Activated CD4-positive, alpha-beta T cell treated with anti-CD3 and anti-CD28 coated beads for 4 hours (primary cell): ENCODE measurements around the gene SELL.
"Not testable (repeated sequence)": the region's sequence is repeated elsewhere in the genome, so short reads cannot be mapped to it uniquely, and the experiment has no call there.

Source experiments
- DNase-seq, 2 donors: peaks; one replicate each; pipeline ENCODE4 v3.0.0-alpha.2; 2020

SELL gene

DNA sequence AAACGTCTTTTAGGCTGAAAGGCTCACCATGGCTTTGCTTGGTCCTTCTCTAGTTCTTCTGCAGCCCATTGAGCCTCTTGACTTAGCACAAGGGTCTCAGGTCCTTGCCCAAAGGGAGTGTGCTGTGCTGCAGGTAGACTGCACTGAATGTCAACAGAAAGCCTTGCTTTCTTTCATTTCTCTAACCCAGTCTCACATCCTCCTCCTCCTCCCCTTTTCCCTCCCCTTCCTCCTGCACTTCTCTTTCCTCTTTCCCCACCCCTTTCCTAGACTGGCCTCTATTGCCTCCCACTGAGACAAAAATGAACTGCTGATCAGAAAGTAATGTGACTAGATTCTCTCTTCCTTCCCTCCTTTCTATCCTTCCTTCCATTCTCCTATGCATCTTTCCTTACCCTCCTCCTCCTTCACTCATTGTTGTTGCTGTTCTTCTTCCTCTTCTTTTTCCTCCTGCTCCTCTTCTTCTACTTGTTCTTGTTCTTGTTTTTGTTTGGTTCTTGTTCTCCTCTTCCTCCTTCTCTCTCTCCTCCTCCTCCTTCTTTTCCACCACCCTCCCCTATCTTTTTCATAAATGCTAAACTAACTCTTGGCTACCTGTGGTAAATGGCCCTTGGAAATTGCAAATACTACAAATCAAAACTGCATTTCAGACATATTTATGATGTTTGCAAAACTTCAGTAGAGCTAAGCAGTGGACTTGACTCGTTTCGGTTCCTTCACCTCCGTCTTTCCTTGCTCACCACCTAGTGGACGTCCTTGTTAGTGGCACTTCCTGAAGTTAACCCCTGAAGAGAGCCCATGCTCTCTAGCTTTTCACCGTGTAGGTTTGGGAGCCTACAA, at the start of gene SELL:
Gene SELL (minus strand): TSS at position 152 of the 840 bp plus-strand sequence. CDS start 122 bp downstream, at position 30.
- peak; percentile 69 to 83 for DNase-seq

DNA sequence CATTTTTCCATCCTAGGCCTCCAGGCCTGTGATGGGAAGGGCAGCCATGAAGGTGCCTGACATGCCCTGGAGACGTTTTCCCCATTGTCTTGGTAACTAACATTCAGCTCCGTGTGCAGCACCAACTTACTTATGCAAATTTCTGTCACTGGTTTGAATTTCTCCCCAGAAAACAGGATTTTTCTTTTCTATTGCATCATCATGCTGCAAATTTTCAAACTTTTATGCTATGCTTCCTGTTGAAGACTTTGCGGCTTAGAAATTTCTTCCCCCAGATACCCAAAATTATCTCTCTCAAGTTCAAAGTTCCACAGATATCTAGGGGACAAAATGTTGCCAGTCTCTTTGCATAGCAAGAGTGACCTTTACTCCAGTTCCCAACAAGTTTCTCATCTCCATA, 47.6 kb upstream of the SELL start:
- no peak for DNase-seq

DNA sequence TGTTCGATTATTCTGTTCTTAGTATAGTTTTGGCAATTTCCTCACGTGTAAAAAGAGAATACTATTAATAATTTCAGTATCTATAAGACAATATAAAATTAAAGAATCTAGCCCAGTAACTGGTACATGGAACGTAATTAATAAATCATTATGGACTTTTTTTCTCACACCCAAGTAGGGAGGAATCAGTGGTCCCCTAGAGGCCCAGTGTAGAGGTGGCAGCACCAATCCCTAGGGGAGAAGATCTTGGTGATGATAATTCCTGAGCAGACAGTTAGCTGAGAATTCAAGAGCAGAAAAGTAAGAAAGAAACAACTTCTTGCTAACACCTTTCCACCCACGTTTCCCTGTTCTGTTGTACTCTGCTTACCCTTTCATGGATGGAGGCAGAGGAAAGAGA, 42.1 kb upstream of the SELL start:
- no peak for DNase-seq

DNA sequence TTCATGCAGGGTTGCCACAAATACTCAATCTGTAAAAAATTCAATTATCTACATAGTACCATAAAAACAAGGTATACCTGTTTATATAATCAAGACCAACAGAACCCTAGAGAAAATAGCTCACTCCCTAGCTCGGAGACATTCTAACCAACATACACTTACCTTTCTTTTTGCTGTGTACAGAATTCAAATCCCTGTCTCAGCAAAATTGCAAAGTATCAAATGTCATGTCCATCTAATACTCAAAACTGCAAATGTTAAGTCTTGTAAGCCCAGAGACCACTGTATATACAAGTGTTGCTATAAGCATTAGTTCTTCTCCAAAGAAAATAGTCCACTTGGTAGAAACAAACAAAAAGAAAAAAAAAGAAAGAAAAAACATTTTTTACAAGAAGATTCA, 38.6 kb upstream of the SELL start:
- DNase-seq = no peak

DNA sequence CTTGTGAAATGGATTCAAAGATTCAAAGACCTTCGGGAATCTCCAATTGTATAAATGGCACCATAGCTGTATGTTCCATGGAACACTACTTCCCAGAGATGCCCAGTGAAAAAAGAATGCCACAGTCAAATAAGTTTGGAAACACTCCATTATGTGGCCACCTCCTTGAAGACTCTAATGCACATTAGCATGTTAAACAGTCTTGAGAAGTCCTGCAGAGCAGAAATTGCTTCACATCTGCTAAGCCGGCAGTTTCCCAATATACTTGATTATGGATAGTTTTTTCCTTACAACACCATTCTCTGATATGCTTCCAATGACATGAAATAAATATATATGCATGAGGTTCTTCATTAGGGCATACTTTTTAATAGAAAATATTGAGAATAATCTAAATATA, 35.1 kb upstream of the SELL start:
- DNase-seq = no peak

DNA sequence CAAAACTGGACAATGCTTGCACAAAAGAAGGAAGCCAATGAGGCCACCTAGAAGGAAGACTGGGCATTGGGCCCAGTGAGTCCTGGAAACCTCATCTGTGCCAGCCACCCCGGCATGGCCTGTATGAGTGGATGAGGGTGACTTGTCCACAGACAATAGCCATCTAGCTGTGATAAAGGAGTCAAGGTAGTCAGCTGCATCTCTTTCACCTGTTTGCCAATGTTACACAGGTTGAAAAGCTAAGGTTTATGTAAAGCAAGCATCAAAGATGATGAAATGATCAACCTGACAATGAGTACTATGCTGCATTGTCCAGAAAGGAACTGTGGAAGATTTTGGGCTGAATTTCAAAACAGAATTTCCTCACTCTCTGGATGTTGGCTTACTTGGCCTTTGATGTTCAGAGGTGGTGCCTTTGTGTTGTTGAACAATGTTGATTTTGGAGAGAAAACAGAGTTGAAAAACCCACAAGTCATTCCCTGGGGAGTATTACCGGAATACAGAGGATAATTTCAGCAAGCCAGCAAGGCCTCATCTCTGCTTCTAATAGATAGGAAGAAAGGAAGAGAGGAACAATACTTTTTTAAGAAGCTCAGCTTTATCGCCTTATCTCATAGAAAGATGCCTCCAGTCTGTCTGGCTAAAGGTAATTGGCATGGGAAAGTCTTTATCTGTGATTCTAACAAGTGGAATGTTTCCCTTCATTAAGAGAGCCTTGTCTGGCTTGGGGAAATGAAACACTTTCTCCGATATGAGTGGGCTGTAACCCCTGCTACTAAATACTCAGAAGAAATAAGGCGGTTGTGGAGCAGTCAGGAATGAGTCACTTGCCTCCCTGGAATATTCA, 33.8 kb upstream of the SELL start:
- DNase-seq = no peak

DNA sequence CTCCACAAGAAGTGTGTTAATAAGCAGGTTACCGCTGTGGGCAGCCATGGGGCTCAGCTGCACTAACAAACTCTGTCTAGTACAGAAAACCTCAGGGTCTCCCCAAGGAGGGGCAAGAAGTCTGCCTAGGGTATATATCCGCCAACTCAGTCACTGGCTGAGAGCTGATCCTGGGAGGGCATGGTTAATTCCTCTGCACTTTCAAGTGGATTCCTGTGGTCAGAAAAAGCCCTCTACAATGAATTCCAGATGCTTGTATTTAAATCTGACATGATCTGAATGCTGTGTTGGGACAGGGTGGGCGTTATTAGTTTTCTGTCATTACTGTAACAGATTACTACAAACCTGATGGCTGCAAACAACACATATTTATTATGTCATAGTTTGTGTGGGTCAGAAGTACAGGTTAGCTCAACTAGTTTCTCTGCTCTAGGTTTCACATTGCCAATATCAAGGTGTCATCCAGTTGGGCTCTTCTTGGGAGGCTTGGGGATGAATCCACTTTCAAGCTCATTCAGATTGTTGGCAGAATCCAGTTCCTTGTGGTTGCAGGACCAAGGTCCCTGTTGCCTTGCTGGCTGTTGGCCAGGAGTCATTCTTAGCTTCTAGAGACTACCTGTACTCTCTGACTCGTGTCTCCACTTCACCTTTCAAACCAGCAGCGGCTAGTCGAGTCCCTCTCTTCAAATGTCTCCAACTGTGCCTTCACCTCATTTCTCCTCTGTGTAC, 30.4 kb upstream of the SELL start:
- no peak for DNase-seq

DNA sequence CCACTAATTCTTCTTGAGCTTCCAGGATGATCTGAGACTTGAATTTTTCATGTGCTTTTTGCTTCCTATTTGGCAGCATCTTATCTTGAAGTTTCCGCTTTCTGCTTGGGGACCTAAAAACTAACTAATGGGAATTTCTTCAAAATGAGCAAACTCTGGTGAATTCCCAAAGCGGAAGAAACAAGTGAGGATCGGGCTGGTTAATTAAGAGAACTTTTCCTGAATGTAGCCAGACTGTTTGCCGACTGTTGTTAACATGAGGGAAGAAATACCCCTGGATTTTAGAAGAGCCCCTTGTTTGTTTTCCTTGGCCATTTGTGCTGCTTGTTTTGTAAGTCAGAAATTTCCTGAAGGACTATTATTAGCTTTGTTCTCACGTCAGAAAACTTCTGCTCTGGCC, 28.6 kb upstream of the SELL start:
- no peak for DNase-seq

DNA sequence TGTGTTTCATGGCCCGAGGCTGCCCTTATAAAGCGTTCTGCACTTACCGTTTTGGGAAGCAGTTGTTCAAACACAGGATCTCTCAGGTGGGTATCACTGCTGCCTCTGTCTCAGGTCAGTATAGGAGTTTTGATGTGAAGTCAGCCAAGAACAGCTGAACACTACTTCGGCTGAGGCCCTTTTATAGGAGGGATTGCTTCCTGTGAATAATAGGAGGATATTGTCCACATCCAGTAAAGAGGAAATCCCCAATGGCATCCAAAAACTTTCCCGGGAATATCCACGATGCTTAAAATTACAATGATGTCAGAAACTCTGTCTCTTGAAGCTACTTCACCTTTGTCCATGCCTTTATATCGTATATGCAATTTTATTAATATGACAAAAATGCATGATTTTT, 22.5 kb upstream of the SELL start, which contains the start of gene SELE:
Gene SELE (minus strand): TSS at position 156 of the 400 bp plus-strand sequence. CDS start 467 bp downstream, outside the sequence.
- no peak for DNase-seq

DNA sequence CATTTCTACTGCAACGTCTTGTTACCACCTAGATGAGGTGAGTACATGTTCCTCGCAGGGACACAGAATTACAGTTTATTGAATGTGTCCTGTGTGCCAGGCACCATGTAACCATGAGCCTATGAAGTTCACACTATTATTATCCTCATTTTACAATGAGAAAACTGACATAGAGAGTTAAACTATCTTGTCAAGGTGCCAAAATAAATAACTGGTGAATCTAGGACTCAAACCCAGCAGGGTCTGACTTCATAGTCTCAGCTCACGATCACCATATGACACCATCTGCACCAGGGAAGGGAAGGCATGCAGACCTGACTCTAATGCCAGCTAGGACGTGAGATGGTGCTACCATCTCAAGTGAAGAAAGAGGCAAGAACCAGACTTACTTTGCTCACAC, 20.0 kb upstream of the SELL start:
- no peak for DNase-seq

DNA sequence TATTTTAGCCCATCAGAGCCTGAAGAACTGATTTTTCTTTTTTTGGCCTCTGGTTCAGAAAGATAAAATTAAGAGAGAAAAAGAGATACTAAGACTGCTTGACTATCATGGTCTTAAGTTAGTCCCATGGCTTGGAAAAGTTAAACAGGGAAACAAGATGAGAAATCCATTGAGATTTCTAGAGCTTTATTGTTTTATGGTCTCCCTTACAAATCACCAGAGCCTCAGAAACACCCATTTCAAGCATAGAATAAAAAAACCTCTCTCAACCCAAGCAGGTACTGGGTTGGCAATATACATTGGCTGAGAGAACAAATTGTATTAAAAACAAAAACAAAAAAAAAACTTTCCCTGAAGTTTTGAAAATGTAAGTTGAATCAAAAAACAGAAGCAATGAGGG, 18.6 kb upstream of the SELL start:
- DNase-seq = no peak

DNA sequence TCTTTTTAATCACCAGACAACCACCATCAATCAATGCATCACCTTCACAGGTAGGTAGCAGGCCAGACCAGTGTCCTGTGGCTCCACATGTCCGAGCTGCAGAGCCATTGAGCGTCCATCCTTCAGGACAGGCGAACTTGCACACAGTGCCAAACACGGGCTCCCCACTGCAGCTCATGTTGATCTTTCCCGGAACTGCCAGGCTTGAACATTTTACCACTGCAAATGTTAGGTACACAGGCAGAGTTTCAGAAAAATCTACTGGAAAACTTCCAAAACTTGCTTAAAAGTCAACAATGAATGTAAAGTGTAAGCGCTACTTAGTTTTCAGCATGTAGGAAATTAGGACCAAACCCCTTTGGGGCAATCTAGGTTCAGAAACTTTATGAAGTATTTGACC, 15.9 kb upstream of the SELL start:
- DNase-seq = no peak

DNA sequence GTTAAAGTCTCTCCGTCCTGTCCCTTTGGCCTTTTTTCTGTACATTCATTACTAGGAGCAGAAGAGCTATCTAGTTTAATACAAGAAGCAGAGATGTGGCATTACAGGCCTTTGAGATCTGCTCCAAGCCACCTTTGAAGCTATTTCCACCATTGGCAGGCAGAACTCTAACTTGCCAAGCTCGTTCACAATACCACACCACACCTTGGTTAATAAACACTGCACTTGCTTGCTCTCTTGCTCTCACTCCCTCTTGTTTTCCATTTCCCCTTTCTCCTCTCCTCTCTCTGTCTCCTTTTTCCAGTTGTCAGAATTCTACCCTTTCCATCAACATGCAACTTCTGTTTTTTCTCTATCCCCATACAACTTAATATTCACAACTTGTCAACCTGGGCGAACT, 15.4 kb upstream of the SELL start:
- no peak for DNase-seq

DNA sequence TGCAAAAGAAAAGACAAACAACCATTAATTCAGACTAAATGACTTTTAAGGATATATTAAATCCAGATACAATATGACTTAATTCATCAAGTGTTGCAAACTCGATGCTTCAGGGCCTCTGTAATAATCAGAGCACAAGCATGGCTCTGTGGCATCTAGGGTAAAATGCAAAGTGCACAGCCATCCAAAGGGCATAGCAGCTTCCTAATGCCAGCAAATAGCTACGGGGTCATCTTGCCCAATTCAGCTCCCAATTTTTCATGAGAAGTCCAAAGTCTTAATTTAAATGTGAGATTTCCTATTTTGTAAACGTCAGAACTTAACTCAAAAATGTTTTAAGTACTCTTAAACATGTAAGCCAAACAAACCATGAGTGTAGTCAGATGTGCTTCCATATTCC, 14.5 kb upstream of the SELL start:
- no peak for DNase-seq

DNA sequence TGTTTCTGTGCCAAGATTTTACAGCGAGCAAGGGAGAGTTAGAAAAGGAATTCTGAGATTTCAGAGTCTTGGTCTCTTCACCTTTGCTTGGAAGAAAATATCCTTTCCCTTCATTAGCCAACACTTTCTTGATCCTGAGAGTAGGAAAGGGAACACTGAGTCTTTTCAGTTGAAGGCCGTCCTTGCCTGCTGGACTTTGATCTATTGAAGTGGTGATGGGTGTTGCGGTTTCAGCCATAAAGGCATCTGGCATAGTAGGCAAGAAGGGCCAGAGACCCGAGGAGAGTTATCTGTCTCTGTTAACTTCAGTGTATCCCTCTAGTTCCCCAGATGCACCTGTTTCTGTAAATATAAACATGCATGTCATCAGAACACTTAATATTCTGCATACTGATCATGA, 12.7 kb upstream of the SELL start:
- no peak for DNase-seq

DNA sequence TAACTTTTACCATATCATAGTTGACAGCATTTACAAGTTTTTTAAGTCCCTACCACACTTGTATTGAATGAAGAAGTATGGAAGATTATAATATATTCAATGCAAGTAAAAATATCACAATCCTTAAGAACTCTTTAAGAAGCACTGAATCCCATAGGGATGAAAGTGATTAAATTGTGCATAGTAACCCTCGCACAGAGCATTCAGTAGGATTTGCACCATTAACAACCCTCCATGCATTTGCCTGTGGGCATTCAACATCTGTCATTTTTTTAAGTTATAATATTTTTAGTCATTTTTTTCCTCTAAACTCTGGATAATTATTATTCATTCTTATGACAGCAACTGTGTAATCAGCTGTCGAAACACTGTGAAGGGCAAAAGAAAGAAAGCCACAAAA, 12.3 kb upstream of the SELL start:
- no peak for DNase-seq

DNA sequence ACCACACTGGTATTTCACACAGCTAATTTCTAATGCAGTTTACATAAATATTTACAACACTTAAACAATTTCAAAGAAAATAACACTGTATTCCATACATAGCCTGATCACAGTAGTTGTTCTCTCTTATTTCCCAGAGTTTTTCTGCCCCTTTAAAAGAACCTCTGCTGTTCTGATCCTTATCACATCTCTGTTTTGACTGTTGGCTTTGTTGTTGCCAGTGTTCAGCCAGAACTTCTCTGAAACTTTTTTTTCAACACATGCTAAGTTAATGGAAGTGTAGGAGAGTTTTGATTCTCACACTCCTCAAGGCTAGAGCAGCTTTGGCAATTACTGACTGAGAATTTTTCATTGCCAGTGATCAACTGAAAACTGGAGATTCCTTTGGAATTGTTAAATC, 11.4 kb upstream of the SELL start:
- no peak for DNase-seq

DNA sequence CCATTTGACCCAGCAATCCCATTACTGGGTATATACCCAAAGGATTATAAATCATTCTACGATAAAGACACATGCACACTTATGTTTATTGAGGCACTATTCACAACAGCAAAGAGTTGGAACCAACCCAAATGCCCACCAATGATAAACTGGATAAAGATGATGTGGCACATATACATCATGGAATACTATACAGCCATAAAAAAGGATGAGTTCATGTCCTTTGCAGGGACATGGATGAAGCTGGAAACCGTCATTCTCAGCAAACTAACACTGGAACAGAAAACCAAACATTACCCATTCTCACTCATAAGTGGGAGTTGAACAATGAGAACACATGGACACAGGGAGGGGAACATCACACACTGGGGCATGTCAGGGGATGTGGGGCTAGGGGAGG, 3.7 kb upstream of the SELL start:
- not testable (repeated sequence) for DNase-seq

DNA sequence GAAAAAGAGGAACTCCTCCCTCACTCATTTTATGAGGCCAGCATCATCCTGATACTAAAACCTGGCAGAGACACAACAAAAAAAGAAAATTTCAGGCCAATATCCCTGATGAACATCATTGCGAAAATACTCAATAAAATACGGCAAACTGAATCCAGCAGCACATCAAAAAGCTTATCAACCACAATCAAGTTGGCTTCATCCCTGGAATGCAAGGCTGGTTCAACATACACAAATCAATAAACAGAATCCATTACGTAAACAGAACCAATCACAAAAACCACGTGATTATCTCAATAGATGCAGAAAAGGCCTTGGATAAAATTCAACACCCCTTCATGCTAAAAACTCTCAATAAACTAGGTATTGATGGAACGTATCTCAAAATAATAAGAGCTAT, 1.7 kb upstream of the SELL start:
- not testable (repeated sequence) for DNase-seq

DNA sequence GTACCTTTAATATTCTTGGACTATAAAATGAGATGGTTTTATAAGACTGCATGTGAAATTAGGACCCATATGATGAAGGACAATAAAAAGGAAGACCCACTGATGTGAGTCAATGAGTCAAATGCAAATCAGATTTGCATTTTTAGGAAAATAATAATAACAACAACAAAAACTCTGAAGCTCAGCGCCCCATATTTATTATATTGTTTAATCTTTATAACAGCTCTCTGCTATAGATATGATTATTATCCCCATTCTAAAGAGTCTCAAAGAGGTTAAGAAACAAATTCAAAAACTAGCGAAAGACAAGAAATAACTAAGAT, 850 bp upstream of the SELL start:
- DNase-seq = no peak

DNA sequence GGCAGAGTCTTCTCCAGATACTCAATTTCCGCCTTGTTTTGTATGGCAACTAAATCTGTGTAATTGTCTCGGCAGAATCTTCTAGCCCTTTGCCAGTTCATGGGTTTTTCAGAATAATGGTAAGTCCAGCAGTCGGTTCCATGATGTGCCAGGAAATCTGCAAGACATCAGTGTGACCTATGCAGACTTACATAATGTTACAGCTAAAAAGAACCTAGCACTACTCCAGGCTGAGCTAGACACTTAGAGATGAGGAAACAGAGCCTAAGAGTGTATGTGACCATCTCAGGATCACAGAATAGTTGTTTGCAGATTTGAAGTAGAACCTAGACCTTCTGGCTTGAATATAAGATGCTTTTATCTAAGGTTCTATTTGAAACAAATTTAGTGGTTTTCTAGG, 2.8 kb downstream of the SELL start:
- no peak for DNase-seq

DNA sequence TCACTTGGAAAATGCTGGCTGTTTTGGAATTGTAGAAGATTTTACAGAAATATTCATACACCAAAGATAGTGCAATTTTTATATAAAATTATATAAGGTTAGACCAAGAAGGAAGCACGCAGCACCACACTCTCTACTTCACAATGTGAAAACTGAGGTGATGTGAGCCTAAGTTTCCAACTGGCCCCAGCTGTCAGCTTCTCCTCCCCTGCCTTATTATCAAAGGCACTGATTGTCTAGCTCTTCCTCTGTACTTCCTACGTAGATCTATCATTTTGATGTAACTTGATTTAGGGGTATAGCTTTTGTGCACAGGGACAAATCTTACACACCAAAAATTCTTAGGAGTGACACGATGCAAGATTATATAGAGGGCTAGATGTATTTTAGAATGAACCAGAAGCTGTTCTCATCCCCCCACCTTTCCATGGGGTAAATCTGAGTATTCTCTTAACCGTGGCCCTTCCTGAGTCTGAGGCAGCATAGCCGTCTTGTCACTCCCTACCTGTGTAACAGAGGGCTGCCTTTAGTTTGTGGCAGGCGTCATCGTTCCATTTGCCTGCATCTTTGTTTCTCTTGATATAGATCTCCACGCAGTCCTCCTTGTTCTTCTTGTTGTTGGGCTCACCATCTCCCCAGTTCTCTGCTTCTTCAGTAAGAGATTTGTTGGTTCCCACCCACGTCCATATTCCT, 3.4 kb downstream of the SELL start:
- peak; percentile 37 to 49 for DNase-seq

DNA sequence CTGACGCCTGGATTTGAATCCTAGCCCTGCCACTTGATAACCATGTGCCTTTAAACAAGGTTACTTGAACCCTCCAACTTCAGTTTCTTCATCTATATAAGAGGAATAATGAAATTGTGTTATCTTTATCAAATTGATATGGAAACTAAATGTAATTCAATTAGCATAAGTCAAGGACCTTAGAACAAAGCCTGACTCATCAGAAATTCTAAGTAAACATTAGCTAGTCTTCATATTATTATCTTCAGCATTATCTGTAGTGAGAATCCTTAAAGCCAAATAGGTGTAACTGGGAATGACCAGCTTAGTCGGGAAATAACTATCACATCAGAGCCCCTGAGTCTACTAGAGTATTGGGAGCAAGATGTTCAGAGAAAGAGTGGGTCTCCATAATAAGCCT, 6.6 kb downstream of the SELL start:
- DNase-seq = no peak
